IPS-18a (cell line): ENCODE measurements around the gene DST.

Experiments
- H3K27ac ChIP-seq: one replicate; pipeline ENCODE4 v1.5.1; 2013; ENCODE audit warnings: low read length
- H3K27me3 ChIP-seq: one replicate; pipeline ENCODE4 v1.6.1; 2013; ENCODE audit warnings: mild to moderate bottlenecking, low read length; ENCODE audit not compliant: control insufficient read depth, insufficient read depth
- H3K36me3 ChIP-seq: one replicate; pipeline ENCODE4 v1.6.1; 2013; ENCODE audit warnings: low read depth, low read length; ENCODE audit not compliant: control insufficient read depth
- H3K4me1 ChIP-seq: one replicate; pipeline ENCODE4 v1.6.1; 2013; ENCODE audit warnings: low read depth, low read length; ENCODE audit not compliant: control insufficient read depth
- H3K4me3 ChIP-seq: one replicate; pipeline ENCODE4 v1.5.1; 2013; ENCODE audit warnings: low read length
- H3K9ac ChIP-seq: one replicate; pipeline ENCODE4 v1.6.1; 2013; ENCODE audit warnings: mild to moderate bottlenecking, low read length, moderate library complexity
- H3K9me3 ChIP-seq: one replicate; pipeline ENCODE4 v1.6.1; 2013; ENCODE audit warnings: low read depth, low read length; ENCODE audit not compliant: control insufficient read depth

The DST gene

GRCh38 chr6:56434606-56435005 lies 208.1 kb downstream of the DST start:
- Histone ChIP-seq H3K4me1 (no peaks in the 10 kb centered on the region), H3K27me3 (no peaks in the 10 kb centered on the region), H3K9me3 (no peaks in the 10 kb centered on the region), H3K27ac (no peak overlapping the region), H3K4me3 (no peak overlapping the region), H3K9ac (no peak overlapping the region), H3K36me3 (no peaks in the 10 kb centered on the region)

- no peaks in the 10 kb centered on the region for H3K27me3 ChIP-seq
- H3K4me1 ChIP-seq = no peaks in the 10 kb centered on the region
- no peaks in the 10 kb centered on the region for H3K36me3 ChIP-seq
- H3K27ac ChIP-seq = no peak overlapping the region
- H3K9me3 ChIP-seq = no peaks in the 10 kb centered on the region
- no peak overlapping the region for H3K4me3 ChIP-seq
- no peak overlapping the region for H3K9ac ChIP-seq
Observed at GRCh38 chr6:56433119-56433518, 209.6 kb downstream of the DST start.

- Histone ChIP-seq H3K4me3 (no peak overlapping the region), H3K27ac (no peak overlapping the region), H3K36me3 (no peaks in the 10 kb centered on the region), H3K9ac (no peak overlapping the region), H3K27me3 (no peaks in the 10 kb centered on the region), H3K4me1 (no peaks in the 10 kb centered on the region), H3K9me3 (no peaks in the 10 kb centered on the region)
Observed at GRCh38 chr6:56432194-56432593, 210.5 kb downstream of the DST start.

GRCh38 chr6:56430629-56431600 lies 211.8 kb downstream of the DST start:
- H3K27ac ChIP-seq = no peak overlapping the region
- H3K4me3 ChIP-seq = no peak overlapping the region
- H3K9me3 ChIP-seq = no peaks in the 10 kb centered on the region
- H3K9ac ChIP-seq = no peak overlapping the region
- H3K27me3 ChIP-seq = no peaks in the 10 kb centered on the region
- H3K36me3 ChIP-seq = no peaks in the 10 kb centered on the region
- H3K4me1 ChIP-seq = no peaks in the 10 kb centered on the region

- Histone ChIP-seq H3K4me1 (no peaks in the 10 kb centered on the region), H3K36me3 (no peaks in the 10 kb centered on the region), H3K9me3 (no peaks in the 10 kb centered on the region), H3K9ac (no peak overlapping the region), H3K4me3 (no peak overlapping the region), H3K27ac (no peak overlapping the region), H3K27me3 (no peaks in the 10 kb centered on the region)
Observed at GRCh38 chr6:56424542-56425083, 218.1 kb downstream of the DST start.

GRCh38 chr6:56424064-56424463 lies 218.6 kb downstream of the DST start:
- no peaks in the 10 kb centered on the region for H3K36me3 ChIP-seq
- H3K9me3 ChIP-seq = no peaks in the 10 kb centered on the region
- H3K27me3 ChIP-seq = no peaks in the 10 kb centered on the region
- H3K4me1 ChIP-seq = no peaks in the 10 kb centered on the region
- no peak overlapping the region for H3K9ac ChIP-seq
- no peak overlapping the region for H3K4me3 ChIP-seq
- H3K27ac ChIP-seq = no peak overlapping the region

GRCh38 chr6:56420296-56420695 lies 222.4 kb downstream of the DST start:
- no peaks in the 10 kb centered on the region for H3K4me1 ChIP-seq
- no peaks in the 10 kb centered on the region for H3K27me3 ChIP-seq
- no peaks in the 10 kb centered on the region for H3K36me3 ChIP-seq
- H3K27ac ChIP-seq = no peak overlapping the region
- no peak overlapping the region for H3K4me3 ChIP-seq
- H3K9ac ChIP-seq = no peak overlapping the region
- H3K9me3 ChIP-seq = no peaks in the 10 kb centered on the region

GRCh38 chr6:56419191-56419590 lies 223.5 kb downstream of the DST start:
- no peaks in the 10 kb centered on the region for H3K27me3 ChIP-seq
- H3K27ac ChIP-seq = no peak overlapping the region
- no peaks in the 10 kb centered on the region for H3K4me1 ChIP-seq
- no peak overlapping the region for H3K9ac ChIP-seq
- no peak overlapping the region for H3K4me3 ChIP-seq
- H3K36me3 ChIP-seq = no peaks in the 10 kb centered on the region
- no peaks in the 10 kb centered on the region for H3K9me3 ChIP-seq

GRCh38 chr6:56417823-56418222 lies 224.9 kb downstream of the DST start:
- no peaks in the 10 kb centered on the region for H3K27me3 ChIP-seq
- no peaks in the 10 kb centered on the region for H3K9me3 ChIP-seq
- no peaks in the 10 kb centered on the region for H3K36me3 ChIP-seq
- no peak overlapping the region for H3K4me3 ChIP-seq
- no peaks in the 10 kb centered on the region for H3K4me1 ChIP-seq
- H3K27ac ChIP-seq = no peak overlapping the region
- no peak overlapping the region for H3K9ac ChIP-seq

GRCh38 chr6:56416247-56416646 lies 226.4 kb downstream of the DST start:
- Histone ChIP-seq H3K4me3 (no peak overlapping the region), H3K27ac (no peak overlapping the region)

GRCh38 chr6:56408976-56409375 lies 233.7 kb downstream of the DST start:
- H3K27me3 ChIP-seq = no peaks in the 10 kb centered on the region
- H3K36me3 ChIP-seq = no peaks in the 10 kb centered on the region
- no peaks in the 10 kb centered on the region for H3K4me1 ChIP-seq
- H3K9ac ChIP-seq = no peak overlapping the region
- no peak overlapping the region for H3K4me3 ChIP-seq
- H3K9me3 ChIP-seq = no peaks in the 10 kb centered on the region
- H3K27ac ChIP-seq = no peak overlapping the region

More at GRCh38 chr6:56416247-56416646, 226.4 kb downstream of the DST start:
- Histone ChIP-seq H3K36me3 (no peaks in the 10 kb centered on the region), H3K4me1 (no peaks in the 10 kb centered on the region), H3K9ac (no peak overlapping the region), H3K27me3 (no peaks in the 10 kb centered on the region), H3K9me3 (no peaks in the 10 kb centered on the region)
